NCI-H2196 (cell line): ENCODE results near the gene MTNR1A.

Source experiments
- DNase-seq: peaks from one replicate; lab custom pipeline; 2025; ENCODE audit not compliant: unreplicated experiment; lab: John Stamatoyannopoulos, UW

MTNR1A gene

GRCh38 chr4:186497043-186497442, 58.3 kb downstream of the MTNR1A start:
- DNase-seq, result no peak

DNA sequence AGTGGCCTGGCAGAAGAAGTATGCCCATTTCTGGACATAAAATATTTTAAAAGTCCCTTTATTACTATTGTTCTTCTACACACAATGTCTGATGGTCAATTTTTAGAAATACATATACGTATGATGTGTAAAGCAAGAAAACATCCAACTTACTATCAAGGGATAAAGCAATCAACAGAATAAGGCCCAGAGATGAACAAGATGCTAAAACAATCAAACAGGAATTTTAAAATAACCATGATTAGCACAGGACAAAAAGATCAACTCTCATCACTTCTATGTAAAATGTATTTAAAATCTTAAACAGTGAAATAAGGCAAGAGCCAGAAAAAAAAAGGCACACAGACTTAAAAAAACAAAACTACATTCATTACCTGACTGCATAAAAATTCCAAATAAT, 60.9 kb downstream of the MTNR1A start:
- no peak for DNase-seq

DNA sequence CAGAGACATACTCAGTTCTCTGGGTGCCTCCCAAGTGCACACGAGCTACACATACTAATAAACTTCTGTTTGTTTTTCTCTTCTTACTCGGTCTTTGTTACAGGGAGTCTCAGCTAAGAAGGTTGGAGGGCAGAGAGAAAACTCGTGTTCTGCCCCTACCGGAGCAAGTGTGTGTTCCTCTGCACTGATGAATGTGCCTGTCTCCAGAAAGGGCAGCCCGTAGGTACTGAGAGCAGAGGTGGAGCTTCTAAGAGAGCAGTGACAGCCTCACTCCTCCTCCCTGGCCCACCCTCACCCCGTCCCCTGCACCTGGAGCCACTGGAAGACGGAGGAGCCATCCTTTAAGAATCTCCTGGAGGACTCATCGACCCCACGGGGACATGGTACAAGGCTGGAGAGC, 67.6 kb downstream of the MTNR1A start:
- no peak for DNase-seq

- DNase-seq, result no peak
Measured at GRCh38 chr4:186486172-186486571, 69.2 kb downstream of the MTNR1A start.

GRCh38 chr4:186485561-186486062, 69.8 kb downstream of the MTNR1A start:
- no peak for DNase-seq

DNA sequence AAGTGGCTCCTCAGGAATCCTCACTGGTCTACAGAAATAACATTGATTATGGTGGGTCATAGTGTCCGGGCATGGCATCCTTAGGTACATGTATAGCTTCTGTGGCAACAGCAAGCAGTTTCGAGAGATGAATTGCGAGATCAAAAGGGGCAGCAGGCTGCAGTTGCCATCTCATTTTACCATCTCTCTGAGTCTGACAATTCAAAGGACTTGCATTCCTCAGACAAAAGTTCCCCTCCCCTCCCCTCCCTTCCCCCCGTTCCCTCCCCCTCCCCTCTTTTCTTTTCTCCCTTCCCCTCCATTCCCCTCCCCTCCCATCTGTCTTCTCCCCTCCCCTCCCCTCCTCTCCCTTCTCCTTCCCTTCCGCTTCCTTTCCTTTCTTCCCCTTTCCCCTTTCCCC, 70.2 kb downstream of the MTNR1A start:
- DNase-seq, result no peak

DNA sequence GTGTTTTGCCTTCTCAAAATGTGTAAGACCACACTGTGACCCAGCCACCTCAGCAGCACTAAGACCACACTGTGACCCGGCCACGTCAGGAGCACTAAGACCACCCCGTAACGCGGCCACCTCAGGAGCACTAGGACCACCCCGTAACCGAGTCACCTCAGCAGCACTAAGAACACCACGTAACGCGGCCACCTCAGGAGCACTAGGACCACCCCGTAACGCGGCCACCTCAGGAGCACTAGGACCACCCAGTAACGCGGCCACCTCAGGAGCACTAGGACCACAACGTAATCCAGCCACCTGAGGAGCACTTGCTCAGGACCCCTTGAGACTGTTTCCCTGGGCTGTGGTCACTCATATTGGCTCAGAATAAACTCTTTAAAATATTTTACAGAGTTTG, 71.7 kb downstream of the MTNR1A start:
- DNase-seq, result no peak
